Measurements from ENCODE around the gene BTG1.

Gene BTG1

DNA sequence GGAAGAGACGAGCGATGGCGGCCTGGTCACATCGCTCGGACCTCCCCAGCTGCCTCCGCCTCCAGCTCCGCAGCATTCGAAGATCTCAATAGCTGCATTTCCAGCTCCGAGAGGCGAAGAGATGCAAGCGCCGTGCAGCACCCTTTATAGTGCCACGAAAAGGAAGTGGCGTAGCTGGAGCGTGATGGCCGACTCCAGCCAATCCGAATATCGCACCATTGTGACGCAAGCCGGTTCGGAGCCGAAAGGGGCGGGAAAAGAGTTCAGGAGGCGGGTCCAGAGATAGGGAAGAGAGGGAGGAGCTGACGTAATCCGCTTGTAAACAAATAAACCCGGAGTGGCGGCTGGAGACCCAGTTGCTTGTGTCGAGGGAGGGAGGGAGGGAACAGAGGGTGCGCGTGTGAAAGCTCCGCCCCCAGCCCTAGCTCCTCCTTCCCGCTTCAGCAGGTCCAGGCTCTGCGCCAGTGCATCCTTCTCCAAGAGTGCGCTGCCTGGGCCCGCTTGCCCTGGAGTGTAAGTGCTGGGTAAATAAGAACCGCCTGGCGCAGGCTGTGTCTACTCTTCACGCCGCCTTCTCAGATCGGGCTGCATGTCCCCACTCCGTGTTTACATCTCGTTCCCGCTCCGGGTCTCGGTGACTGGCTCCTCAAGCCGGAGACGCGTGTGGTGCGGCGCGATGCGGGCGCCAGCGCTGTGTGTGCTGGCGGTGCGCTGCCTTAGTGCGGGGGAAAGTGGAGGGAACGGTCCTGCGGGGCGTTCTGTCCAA lies at the start of gene BTG1:
Gene BTG1, minus strand, starts transcription at position 116 of the 766 bp plus-strand sequence. CDS start 311 bp downstream, outside the sequence.
- peak; percentile 100 for DNase-seq (ENCODE audit: low spot score)

DNA sequence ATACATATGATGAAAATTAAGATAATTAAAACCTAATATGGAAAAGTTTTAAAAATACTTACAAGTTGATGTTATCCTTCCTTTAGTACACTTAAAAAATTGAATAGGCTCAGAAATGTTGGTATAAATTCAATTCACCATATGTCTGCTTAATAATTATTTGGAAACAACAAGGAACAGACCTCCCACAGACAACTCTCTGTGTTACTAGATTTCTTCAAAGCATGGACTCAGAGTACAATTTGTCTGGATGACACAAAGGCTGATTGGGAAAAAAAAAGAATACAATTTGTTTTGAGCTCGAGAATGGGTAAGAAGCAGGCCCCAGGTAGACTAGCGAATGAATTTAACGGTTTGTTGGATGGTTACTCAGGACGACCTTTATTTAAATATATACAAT lies 48.9 kb upstream of the BTG1 start:
- no peak for DNase-seq (ENCODE audit: low spot score)

DNA sequence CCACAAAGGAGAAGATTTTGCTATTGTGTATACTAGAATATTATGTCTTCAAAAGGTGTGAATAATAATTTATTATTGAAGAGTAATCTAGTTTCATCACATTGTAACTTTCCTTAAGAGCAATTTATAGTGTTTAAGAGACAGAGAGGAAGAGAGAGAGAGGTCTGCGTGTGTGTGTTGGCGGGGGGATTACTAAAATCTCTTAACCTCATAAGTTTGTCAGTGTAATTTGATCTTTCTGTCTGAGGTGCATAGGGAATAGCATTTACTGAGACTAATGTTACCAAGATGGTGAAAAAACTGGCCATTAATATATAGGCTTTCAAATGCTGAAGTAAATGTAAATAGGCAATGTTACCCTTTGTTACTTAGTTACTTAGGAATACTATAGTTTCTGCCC lies 48.2 kb upstream of the BTG1 start:
- DNase-seq (ENCODE audit: low spot score), result no peak

GRCh38 chr12:92193063-92193462 lies 47.4 kb upstream of the BTG1 start:
- DNase-seq (ENCODE audit: low spot score), result peak; percentile 43

DNA sequence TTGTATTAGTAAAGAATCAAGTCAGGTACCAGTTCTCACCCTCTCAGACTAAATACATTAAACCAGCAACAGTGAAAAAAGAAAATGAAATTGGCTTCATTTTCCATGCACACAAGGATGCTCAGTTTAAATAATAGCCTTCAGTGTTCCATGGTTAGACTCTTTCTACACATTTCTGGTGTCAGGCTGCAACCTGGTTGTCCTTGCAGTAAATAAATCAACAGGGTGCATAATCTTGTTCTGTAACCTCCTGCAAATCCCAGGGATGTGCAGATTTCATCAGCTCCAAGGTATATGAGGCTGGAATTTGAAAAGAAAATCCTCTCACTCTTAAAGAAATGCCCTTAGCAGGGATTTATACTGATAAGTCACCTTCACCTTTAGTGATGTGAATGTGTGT lies 46.7 kb upstream of the BTG1 start:
- no peak for DNase-seq (ENCODE audit: low spot score)

DNA sequence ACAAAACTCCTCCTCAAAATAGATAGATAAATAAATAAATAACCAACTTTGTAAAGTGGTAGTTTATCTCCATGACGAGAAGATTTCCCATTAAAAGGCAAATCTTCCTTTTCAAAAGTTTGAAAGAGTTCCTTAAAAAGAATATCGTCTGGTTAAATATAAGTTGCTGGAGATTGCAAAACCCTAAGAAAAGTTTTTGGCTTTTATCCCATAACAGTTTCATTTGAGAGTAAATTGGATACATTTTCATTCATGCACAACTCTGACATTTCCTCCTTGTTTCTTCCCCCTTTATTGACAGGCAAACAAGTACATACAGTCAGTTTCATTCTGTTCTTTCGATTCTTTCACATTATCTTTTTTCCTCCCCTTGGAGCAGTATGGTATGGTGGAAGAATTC lies 45.4 kb upstream of the BTG1 start:
- DNase-seq (ENCODE audit: low spot score), result no peak

- no peak for DNase-seq (ENCODE audit: low spot score)
Observed at GRCh38 chr12:92188517-92189188, 43.0 kb upstream of the BTG1 start.

GRCh38 chr12:92186038-92186470 lies 40.4 kb upstream of the BTG1 start:
- DNase-seq (ENCODE audit: low spot score), result no peak

- peak; percentile 57 for DNase-seq (ENCODE audit: low spot score)
Observed at GRCh38 chr12:92185052-92185451, 39.4 kb upstream of the BTG1 start.

GRCh38 chr12:92183575-92183974 lies 37.9 kb upstream of the BTG1 start:
- no peak for DNase-seq (ENCODE audit: low spot score)

DNA sequence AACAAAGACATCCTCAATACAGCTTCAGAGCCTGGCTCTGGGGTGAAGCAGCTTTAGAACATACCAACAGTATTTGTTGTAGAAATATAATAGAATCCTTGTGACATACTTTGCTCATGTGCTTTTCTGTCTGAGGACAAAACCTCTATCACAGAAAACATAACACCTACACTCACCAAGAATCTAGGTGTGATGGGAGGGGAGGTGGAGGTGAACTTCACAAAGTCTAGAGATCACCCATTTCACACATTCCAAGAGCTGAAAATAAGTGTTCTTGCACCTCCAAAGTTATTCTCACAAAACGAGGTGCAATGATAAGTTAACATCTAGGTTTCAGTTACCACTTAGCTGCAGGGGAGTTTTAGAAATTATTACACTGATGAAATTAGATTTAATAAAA lies 32.7 kb upstream of the BTG1 start:
- DNase-seq (ENCODE audit: low spot score), result no peak

GRCh38 chr12:92176646-92177045 lies 31.0 kb upstream of the BTG1 start:
- no peak for DNase-seq (ENCODE audit: low spot score)

- DNase-seq (ENCODE audit: low spot score), result no peak
Observed at GRCh38 chr12:92175961-92176360, 30.3 kb upstream of the BTG1 start.

DNA sequence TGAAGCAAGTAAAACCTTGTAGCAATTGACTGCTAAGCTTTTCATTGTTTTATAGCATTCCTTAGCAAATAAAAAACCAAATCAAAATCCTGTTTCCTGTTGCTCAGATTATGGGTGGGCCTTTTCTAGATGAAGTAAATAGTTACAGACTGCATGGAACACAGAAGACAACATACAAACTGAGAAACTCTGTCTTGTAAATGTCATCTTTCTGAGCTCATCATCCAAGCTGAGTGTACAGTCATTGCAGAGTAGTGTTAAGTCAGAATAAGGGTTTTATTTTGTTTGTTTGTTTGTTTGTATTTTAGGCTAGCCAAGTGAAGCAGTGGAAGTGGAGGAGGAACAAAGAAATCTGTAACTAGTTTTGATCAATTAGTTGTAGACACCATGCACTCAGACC lies 24.4 kb upstream of the BTG1 start:
- no peak for DNase-seq (ENCODE audit: low spot score)

- no peak for DNase-seq (ENCODE audit: low spot score)
Observed at GRCh38 chr12:92167075-92167474, 21.4 kb upstream of the BTG1 start.

DNA sequence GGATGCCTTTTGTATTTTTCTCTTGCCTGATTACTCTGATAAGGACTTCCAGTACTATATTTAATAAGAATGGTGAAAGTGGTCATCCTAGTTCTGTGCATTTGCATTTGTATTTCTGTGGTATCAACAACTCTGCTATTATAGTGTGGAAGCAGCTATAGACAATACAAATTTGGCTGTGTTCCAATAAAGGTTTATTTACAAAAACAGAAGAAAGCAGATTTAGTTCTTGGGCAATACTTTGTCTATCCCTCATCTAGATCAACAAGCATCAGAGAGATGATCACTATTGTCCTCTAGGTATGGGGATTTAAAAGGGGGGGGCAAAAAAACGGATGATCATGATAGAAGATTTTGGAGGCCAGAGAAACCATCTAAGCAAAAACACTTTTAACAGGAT lies 19.1 kb upstream of the BTG1 start:
- no peak for DNase-seq (ENCODE audit: low spot score)

GRCh38 chr12:92162079-92162478 lies 16.4 kb upstream of the BTG1 start:
- DNase-seq (ENCODE audit: low spot score), result no peak

DNA sequence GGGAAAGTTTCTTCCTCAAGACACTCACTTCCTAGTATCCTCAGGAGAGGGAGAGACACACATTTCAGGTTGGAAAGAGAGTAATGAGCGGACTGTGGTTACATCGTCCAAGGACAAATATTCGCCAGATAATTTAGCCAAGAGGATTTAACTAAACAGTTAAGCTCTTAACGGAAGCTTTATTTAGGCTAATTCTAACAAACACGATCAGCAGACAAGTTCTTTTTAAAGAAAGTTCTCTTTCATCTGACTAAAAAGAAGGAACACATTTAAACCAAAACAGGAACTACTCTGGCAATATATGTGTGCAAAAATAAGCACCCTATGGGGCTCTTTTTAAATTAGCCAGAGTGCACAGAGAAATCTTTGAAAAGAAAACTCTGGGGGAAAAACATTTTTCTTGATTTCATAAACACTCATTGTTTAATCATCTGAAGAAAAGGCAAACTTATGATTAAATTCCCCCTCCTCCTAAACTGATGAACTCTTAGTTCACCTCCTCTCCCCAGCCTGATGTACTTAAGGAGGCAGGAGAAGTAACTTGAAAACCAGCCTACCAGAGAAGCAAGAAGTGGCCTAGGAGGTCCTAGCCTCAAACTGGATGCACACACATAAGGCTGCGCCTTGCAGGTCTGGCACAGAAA lies 13.3 kb upstream of the BTG1 start:
- DNase-seq (ENCODE audit: low spot score), result peak; percentile 67

DNA sequence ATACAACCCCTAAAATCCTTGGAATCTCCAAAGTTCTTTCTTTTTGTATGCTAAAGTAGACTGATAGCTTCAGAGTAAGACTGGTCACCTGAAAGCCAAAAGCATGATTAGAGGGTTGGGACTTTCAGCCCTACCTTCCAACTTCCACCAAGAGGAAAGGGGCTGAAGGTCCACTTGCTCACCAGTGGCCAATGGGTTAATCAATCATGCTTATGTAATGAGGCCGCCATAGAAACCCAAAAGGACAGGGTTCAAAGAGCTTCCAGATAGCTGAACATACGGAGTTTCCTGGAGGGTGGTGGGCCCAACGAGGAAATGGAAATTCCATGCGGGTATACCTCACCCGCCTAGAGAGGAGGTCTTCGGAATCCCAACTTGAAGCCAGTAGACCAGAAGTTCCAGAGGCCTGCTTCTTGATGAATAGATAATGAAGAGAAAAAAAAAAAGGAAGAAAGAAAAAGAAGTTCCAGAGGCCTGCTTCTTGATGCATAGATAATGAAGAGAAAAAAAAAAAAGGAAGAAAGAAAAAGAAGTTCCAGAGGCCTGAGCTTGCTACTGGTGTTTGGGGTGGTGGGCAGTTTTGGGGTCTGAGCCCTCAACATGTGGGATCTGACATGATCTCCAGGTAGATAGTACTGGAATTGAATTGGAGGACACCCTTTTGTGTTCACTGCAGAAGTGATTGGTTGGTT lies 11.2 kb upstream of the BTG1 start:
- no peak for DNase-seq (ENCODE audit: low spot score)

GRCh38 chr12:92156139-92156538 lies 10.5 kb upstream of the BTG1 start:
- no peak for DNase-seq (ENCODE audit: low spot score)

- no peak for DNase-seq (ENCODE audit: low spot score)
Observed at GRCh38 chr12:92155733-92156132, 10.1 kb upstream of the BTG1 start.

- no peak for DNase-seq (ENCODE audit: low spot score)
Observed at GRCh38 chr12:92151916-92152315, 6.3 kb upstream of the BTG1 start.

DNA sequence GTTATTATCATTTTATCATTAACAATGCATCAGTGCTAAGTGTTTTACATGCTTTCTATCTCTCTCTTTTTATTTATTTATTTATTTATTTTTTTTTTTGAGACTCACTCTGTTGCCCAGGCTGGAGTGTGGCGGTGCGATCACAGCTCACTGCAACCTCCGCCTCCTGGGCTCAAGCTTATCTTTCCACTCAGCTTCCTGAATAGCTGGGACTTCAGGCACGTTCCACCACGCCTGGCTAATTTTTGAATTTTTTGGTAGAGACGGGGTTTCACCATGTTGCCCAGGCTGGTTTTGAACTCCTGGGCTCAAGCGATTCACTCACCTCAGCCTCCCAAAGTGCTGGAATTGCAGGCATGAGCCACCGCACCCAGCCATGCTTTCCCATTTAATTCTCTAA lies 3.9 kb upstream of the BTG1 start:
- no peak for DNase-seq (ENCODE audit: low spot score)

Data from pons (tissue), 1 donor.